Endodermal cell (in vitro differentiated cells): ENCODE results near the gene CCDC91. TPM values are rescaled to one million over a fixed set of nuclear protein-coding genes. Genes with fewer than 3 reads are reported as not detected.

Source experiments
- DNase-seq: peaks from one replicate; pipeline ENCODE4 v3.0.0-alpha.2; 2017
- H3K27ac ChIP-seq: 2 replicates; pipeline ENCODE4 v1.5.1; 2013; ENCODE audit warnings: mild to moderate bottlenecking, low read depth, low read length, moderate library complexity
- H3K27me3 ChIP-seq: 2 replicates; pipeline ENCODE4 v1.6.1; 2013; ENCODE audit warnings: mild to moderate bottlenecking, low read length, moderate library complexity; ENCODE audit not compliant: insufficient read depth, control insufficient read depth, poor library complexity, severe bottlenecking
- H3K36me3 ChIP-seq: 2 replicates; pipeline ENCODE4 v1.7.0; 2013; ENCODE audit warnings: mild to moderate bottlenecking, low read length, moderate library complexity; ENCODE audit not compliant: control insufficient read depth, insufficient read depth
- H3K4me1 ChIP-seq: one replicate; pipeline ENCODE4 v1.7.0; 2013; ENCODE audit warnings: low read length; ENCODE audit not compliant: control insufficient read depth, insufficient read depth
- H3K4me3 ChIP-seq: 2 replicates; pipeline ENCODE4 v1.5.1; 2013; ENCODE audit warnings: mild to moderate bottlenecking, low read length, moderate library complexity
- H3K9ac ChIP-seq: 2 replicates; pipeline ENCODE4 v1.6.1; 2013; ENCODE audit warnings: mild to moderate bottlenecking, low read length, moderate library complexity; ENCODE audit not compliant: poor library complexity, severe bottlenecking; ENCODE audit errors: extremely low read depth
- H3K9me3 ChIP-seq: 2 replicates; pipeline ENCODE4 v1.6.1; 2013; ENCODE audit warnings: mild to moderate bottlenecking, low read length, moderate library complexity; ENCODE audit not compliant: control insufficient read depth
- H3K27ac Mint-ChIP-seq: 2 replicates; pipeline ENCODE4 v1.8.0; 2020; ENCODE audit warnings: mixed read lengths
- H3K27me3 Mint-ChIP-seq: 2 replicates; pipeline ENCODE4 v1.8.0; 2021; ENCODE audit warnings: mild to moderate bottlenecking, mixed read lengths; ENCODE audit not compliant: insufficient read depth
- H3K36me3 Mint-ChIP-seq: 2 replicates; pipeline ENCODE4 v1.8.0; 2020; ENCODE audit warnings: low read depth, mixed read lengths
- H3K4me1 Mint-ChIP-seq: 2 replicates; pipeline ENCODE4 v1.8.0; 2020; ENCODE audit warnings: mixed read lengths
- H3K4me3 Mint-ChIP-seq: 2 replicates; pipeline ENCODE4 v1.8.0; 2020; ENCODE audit warnings: mild to moderate bottlenecking, moderate library complexity, mixed read lengths
- H3K9me3 Mint-ChIP-seq: 2 replicates; pipeline ENCODE4 v1.8.0; 2020; ENCODE audit warnings: mild to moderate bottlenecking, mixed read lengths
- WGBS, 2 experiments: methylation state at CpG; one replicate each; pipeline versions ENCODE4 v1.1.5 to v1.1.7; 2013; ENCODE audit warnings: missing lambda C conversion rate in 2 of 2, mixed read lengths in 1 of 2; ENCODE audit not compliant: insufficient coverage in 1 of 2, insufficient read length in 1 of 2; 5-methylcytosine and 5-hydroxymethylcytosine counted together
- total RNA-seq, 2 donors: library from RNA; stranded (reverse); fragmentation: NEBNext Ultra II Directional in 1 of 2; extraction: Animal tissue kit (Norgen Biotek cat#: 25700) in 1 of 2; gene quantifications; 2 replicates in 1 of 2; 3 replicates in 1 of 2; pipeline ENCODE4 v1.2.1, GENCODE V29; 2021
- TF ChIP-seq, protein P1 (sequence below): fragments of 200-600 bp; sonication (generic); conservative IDR thresholded peaks from 2 replicates; pipeline ENCODE4 v1.5.0; 2021; ENCODE audit warnings: antibody characterized with exemption, mild to moderate bottlenecking

The CCDC91 gene
- total RNA-seq, 2 donors from 2014 or later = 25.3 to 45.7 TPM

DNA sequence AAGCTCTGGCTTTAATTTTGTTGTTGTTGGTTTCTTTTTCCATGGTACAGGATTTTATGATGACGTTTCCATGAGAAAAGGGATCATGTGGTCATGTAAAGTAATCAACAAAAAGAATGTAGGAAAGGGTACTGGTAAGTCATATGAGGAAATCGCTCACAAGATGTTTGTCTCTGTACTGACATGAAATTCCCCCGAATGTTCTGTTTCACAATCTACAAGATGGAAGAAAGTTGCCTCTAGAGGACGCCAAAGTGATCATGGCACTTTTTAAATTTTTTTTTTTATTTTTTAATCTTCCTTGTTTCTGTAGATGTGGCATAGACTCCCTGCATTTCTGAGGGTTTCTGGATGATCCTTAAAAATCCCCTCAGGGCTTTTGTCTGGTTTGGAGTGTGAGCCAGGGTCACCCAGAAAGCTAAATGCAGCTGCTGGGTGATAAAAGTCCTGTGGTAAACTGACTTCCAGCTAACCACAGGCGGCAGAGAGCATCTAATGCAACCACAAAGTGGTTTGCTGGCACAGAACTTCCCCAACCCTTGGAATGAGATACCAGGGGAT is 393.5 kb downstream of the CCDC91 start:
- Mint-ChIP-seq H3K27ac (no peak overlapping the region), H3K4me1 (no peaks in the 10 kb centered on the region), H3K4me3 (no peak overlapping the region), H3K36me3 (no peaks in the 10 kb centered on the region), H3K27me3 (no peaks in the 10 kb centered on the region), H3K9me3 (no peaks in the 10 kb centered on the region)
- WGBS, 2 experiments = 82 to 97% methylated on average over 4 to 5 of the region's 5 CpGs
- no peak overlapping the region for H3K27ac ChIP-seq
- H3K4me1 ChIP-seq = no peaks in the 10 kb centered on the region
- no peaks in the 10 kb centered on the region for H3K27me3 ChIP-seq
- TF ChIP-seq, protein P1, sequence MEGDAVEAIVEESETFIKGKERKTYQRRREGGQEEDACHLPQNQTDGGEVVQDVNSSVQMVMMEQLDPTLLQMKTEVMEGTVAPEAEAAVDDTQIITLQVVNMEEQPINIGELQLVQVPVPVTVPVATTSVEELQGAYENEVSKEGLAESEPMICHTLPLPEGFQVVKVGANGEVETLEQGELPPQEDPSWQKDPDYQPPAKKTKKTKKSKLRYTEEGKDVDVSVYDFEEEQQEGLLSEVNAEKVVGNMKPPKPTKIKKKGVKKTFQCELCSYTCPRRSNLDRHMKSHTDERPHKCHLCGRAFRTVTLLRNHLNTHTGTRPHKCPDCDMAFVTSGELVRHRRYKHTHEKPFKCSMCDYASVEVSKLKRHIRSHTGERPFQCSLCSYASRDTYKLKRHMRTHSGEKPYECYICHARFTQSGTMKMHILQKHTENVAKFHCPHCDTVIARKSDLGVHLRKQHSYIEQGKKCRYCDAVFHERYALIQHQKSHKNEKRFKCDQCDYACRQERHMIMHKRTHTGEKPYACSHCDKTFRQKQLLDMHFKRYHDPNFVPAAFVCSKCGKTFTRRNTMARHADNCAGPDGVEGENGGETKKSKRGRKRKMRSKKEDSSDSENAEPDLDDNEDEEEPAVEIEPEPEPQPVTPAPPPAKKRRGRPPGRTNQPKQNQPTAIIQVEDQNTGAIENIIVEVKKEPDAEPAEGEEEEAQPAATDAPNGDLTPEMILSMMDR = peak; percentile 79
- no peaks in the 10 kb centered on the region for H3K9me3 ChIP-seq
- DNase-seq = no peak
- H3K9ac ChIP-seq = no peak overlapping the region
- no peaks in the 10 kb centered on the region for H3K36me3 ChIP-seq
- no peak overlapping the region for H3K4me3 ChIP-seq

DNA sequence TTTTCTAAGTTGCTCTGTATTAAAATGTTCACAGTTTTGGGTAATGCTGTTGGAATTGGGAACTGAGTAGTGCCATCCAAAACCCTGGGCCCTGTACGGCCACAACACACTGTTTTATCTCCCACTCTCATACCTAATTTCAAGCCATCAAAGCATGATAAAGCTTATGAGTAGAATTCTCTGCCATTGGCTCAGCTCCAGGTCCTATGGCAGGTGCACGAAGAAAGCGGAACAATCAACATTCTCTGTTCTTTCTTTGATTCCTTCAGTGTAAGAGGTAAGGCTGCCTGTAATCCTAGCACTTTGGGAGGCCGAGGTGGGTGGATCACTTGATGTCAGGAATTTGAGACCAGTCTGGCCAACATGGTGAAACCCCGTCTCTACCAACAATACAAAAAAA is 394.9 kb downstream of the CCDC91 start:
- H3K4me3 Mint-ChIP-seq = no peak overlapping the region
- no peaks in the 10 kb centered on the region for H3K4me1 Mint-ChIP-seq
- Histone ChIP-seq H3K9me3 (no peaks in the 10 kb centered on the region), H3K36me3 (no peaks in the 10 kb centered on the region), H3K9ac (no peak overlapping the region), H3K4me3 (no peak overlapping the region), H3K27me3 (no peaks in the 10 kb centered on the region), H3K4me1 (no peaks in the 10 kb centered on the region), H3K27ac (no peak overlapping the region)
- H3K9me3 Mint-ChIP-seq = no peaks in the 10 kb centered on the region
- H3K36me3 Mint-ChIP-seq = no peaks in the 10 kb centered on the region
- no peaks in the 10 kb centered on the region for H3K27me3 Mint-ChIP-seq
- no peak overlapping the region for H3K27ac Mint-ChIP-seq
- TF ChIP-seq, protein P1 = no peak
- 80 to 90% methylated on average over 1 to 5 of the region's 5 CpGs for WGBS, 2 experiments
- no peak for DNase-seq

DNA sequence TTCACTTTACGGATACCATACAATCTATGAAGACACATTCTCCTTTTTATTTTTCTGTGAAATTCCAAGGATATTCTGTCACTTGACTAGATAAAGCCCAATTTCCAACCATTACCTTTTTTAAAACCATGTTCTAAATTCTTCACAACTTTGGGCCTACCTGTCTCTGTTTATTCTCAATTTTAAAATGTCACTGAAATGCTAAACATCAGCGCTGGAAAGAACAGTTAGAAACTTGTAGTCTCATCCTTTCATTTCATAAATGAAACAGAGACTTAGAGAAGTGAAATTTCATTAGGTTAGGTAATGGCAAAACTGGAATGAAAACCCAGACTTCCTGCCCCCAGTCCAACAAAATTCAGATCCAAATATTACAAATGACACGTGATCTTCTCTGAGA is 396.2 kb downstream of the CCDC91 start:
- TF ChIP-seq, protein P1 = no peak
- H3K4me1 ChIP-seq = no peaks in the 10 kb centered on the region
- Mint-ChIP-seq H3K9me3 (no peaks in the 10 kb centered on the region), H3K4me1 (no peaks in the 10 kb centered on the region), H3K27me3 (no peaks in the 10 kb centered on the region), H3K4me3 (no peak overlapping the region), H3K36me3 (no peaks in the 10 kb centered on the region), H3K27ac (no peak overlapping the region)
- no peaks in the 10 kb centered on the region for H3K9me3 ChIP-seq
- DNase-seq = no peak
- H3K27me3 ChIP-seq = no peaks in the 10 kb centered on the region
- H3K27ac ChIP-seq = no peak overlapping the region
- 61 to 100% methylated on average over 1 to 3 of the region's 3 CpGs for WGBS, 2 experiments
- H3K36me3 ChIP-seq = no peaks in the 10 kb centered on the region
- no peak overlapping the region for H3K4me3 ChIP-seq
- H3K9ac ChIP-seq = no peak overlapping the region
